HCT116 (cell line): ENCODE results near the gene TTLL7. TPM values are rescaled to one million over a fixed set of nuclear protein-coding genes. Genes with fewer than 3 reads are reported as not detected.

Source experiments
- ATAC-seq: fragments of 200-7000 bp; cut with Tn5 transposase; 2 replicates; pipeline ENCODE4 v1.9.1; 2020; ENCODE audit warnings: mild to moderate bottlenecking, moderate library complexity
- BruUV-seq: library from RNA; stranded (reverse); fragments of 400-500 nt; replicated peaks from 2 replicates; lab custom pipeline; 2021; lab: Mats Ljungman, UMichigan
- CTCF ChIA-PET: fragments of 300-600 bp; sonication (Branson Sonifier 250); formaldehyde crosslinking; loops from one replicate; lab custom pipeline; 2021; ENCODE audit warnings: antibody characterized with exemption; lab: Charles Lee
- POLR2A ChIA-PET: fragments of 300-600, 350-600 bp; sonication (Branson Sonifier 250); formaldehyde crosslinking; loops from one replicate; lab custom pipeline; 2021; ENCODE audit warnings: antibody characterized with exemption; lab: Charles Lee
- RAD21 ChIA-PET, 2 experiments: fragments of 300-600 bp; sonication (Branson Sonifier 250); formaldehyde crosslinking; loops; one replicate each; lab custom pipeline; 2023; ENCODE audit warnings: low total read pairs in 2 of 2; ENCODE audit not compliant: uncharacterized antibody in 2 of 2, unreplicated experiment in 2 of 2, low non-redundant PET in 1 of 2; lab: Charles Lee
- DNase-seq: peaks from one replicate; pipeline ENCODE4 v3.0.0-alpha.2; 2010; ENCODE audit warnings: low read depth, low spot score
- H2AFZ ChIP-seq: fragments of 200-600 bp; shearing (Covaris generic), sonication (generic); 2 replicates; pipeline ENCODE4 v1.6.1; 2017; ENCODE audit warnings: low read depth, mixed run types, mixed read lengths, antibody characterized with exemption, low read length; ENCODE audit not compliant: poor library complexity, severe bottlenecking
- H3K27ac ChIP-seq: 2 replicates; pipeline ENCODE4 v1.5.1; 2012; ENCODE audit warnings: low read depth, low read length
- H3K27me3 ChIP-seq: fragments of 200-600 bp; sonication (generic); 2 replicates; pipeline ENCODE4 v1.6.1; 2016; ENCODE audit warnings: mixed run types, low read length, mixed read lengths; ENCODE audit not compliant: insufficient read depth
- H3K36me3 ChIP-seq, 2 experiments: fragments of 200-500 bp in 1 of 2; fragments of 200-600 bp in 1 of 2; sonication (Bioruptor generic) in 1 of 2; sonication (generic) in 1 of 2; 2 replicates each; pipeline versions ENCODE4 v1.5.1 to v1.6.1; 2014 to 2016; ENCODE audit warnings: low read length in 2 of 2, inconsistent platforms in 1 of 2, mixed read lengths in 1 of 2, mixed run types in 1 of 2; ENCODE audit not compliant: insufficient read depth in 2 of 2, control insufficient read depth in 1 of 2
- H3K4me1 ChIP-seq, 2 experiments: fragments of 200-600 bp in 1 of 2; sonication (generic) in 1 of 2; 2 replicates each; pipeline versions ENCODE4 v1.5.1 to v1.6.1; 2012 to 2017; ENCODE audit warnings: low read length in 2 of 2, inconsistent platforms in 1 of 2, mild to moderate bottlenecking in 1 of 2, mixed read lengths in 1 of 2, mixed run types in 1 of 2, moderate library complexity in 1 of 2; ENCODE audit not compliant: insufficient read depth in 2 of 2, control insufficient read depth in 1 of 2
- H3K4me2 ChIP-seq: fragments of 200-600 bp; sonication (generic); 2 replicates; pipeline ENCODE4 v1.6.1; 2017; ENCODE audit warnings: mixed run types, low read length, mixed read lengths
- H3K4me3 ChIP-seq, 2 experiments: fragments of 200-600 bp in 1 of 2; sonication (generic) in 1 of 2; replicated peaks in 1 of 2; 2 replicates each; pipeline ENCODE4 v1.5.1; 2011 to 2016; ENCODE audit warnings: low read length in 2 of 2, control low read depth in 1 of 2, low read depth in 1 of 2, mild to moderate bottlenecking in 1 of 2, mixed read lengths in 1 of 2, mixed run types in 1 of 2
- H3K79me2 ChIP-seq: fragments of 200-600 bp; sonication (generic); 2 replicates; pipeline ENCODE4 v1.6.1; 2017; ENCODE audit warnings: mild to moderate bottlenecking, mixed run types, low read length, moderate library complexity, mixed read lengths; ENCODE audit not compliant: insufficient read depth
- H3K9ac ChIP-seq: fragments of 200-600 bp; sonication (generic); 2 replicates; pipeline ENCODE4 v1.6.1; 2016; ENCODE audit warnings: low read length, mixed read lengths
- H3K9me2 ChIP-seq: fragments of 200-600 bp; sonication (generic), shearing (Covaris generic); 2 replicates; pipeline ENCODE4 v1.6.1; 2017; ENCODE audit warnings: mixed run types, mild to moderate bottlenecking, moderate library complexity; ENCODE audit not compliant: insufficient read depth
- H3K9me3 ChIP-seq, 2 experiments: fragments of 200-500 bp in 1 of 2; fragments of 200-600 bp in 1 of 2; sonication (Bioruptor generic) in 1 of 2; sonication (generic) in 1 of 2; 2 replicates each; pipeline ENCODE4 v1.6.1; 2014 to 2017; ENCODE audit warnings: low read length in 2 of 2, mixed read lengths in 2 of 2, inconsistent platforms in 1 of 2, low read depth in 1 of 2, mild to moderate bottlenecking in 1 of 2, mixed run types in 1 of 2, moderate library complexity in 1 of 2; ENCODE audit not compliant: control insufficient read depth in 1 of 2, insufficient read depth in 1 of 2
- H4K20me1 ChIP-seq: fragments of 200-600 bp; sonication (generic), shearing (Covaris generic); 2 replicates; pipeline ENCODE4 v1.6.1; 2017; ENCODE audit warnings: mixed run types, mild to moderate bottlenecking, moderate library complexity; ENCODE audit not compliant: insufficient read depth
- CBX3 ChIP-seq: IDR thresholded peaks from 2 replicates; pipeline ENCODE4 v1.6.1; 2012; ENCODE audit warnings: low read depth
- CEBPB ChIP-seq: IDR thresholded peaks from 2 replicates; pipeline ENCODE4 v1.6.1; 2012; ENCODE audit warnings: low read depth
- EGR1 ChIP-seq: IDR thresholded peaks from 2 replicates; pipeline ENCODE4 v1.6.1; 2012; ENCODE audit warnings: low read depth
- ELF1 ChIP-seq: IDR thresholded peaks from 2 replicates; pipeline ENCODE4 v1.6.1; 2012; ENCODE audit warnings: low read depth, borderline replicate concordance
- EZH2phosphoT487 ChIP-seq: fragments of 200-600 bp; IDR thresholded peaks from 2 replicates; pipeline ENCODE4 v1.6.1; 2018; ENCODE audit warnings: antibody characterized with exemption, borderline replicate concordance
- JUND ChIP-seq: IDR thresholded peaks from 2 replicates; pipeline ENCODE4 v1.6.1; 2012
- MAX ChIP-seq: IDR thresholded peaks from 2 replicates; pipeline ENCODE4 v1.6.1; 2012
- POLR2A ChIP-seq: IDR thresholded peaks from 2 replicates; pipeline ENCODE4 v1.7.0; 2011; ENCODE audit warnings: borderline replicate concordance; ENCODE audit not compliant: insufficient read depth, insufficient read length; ENCODE audit errors: extremely low read depth
- POLR2AphosphoS5 ChIP-seq: IDR thresholded peaks from 2 replicates; pipeline ENCODE4 v1.6.1; 2011; ENCODE audit warnings: mild to moderate bottlenecking, low read depth, low read length, moderate library complexity
- SP1 ChIP-seq: IDR thresholded peaks from 2 replicates; pipeline ENCODE4 v1.6.1; 2012; ENCODE audit warnings: low read depth
- SRF ChIP-seq: IDR thresholded peaks from 2 replicates; pipeline ENCODE4 v1.6.1; 2012; ENCODE audit warnings: low read depth
- YY1 ChIP-seq: IDR thresholded peaks from 2 replicates; pipeline ENCODE4 v1.6.1; 2011; ENCODE audit warnings: low read length, low read depth, moderate library complexity, mild to moderate bottlenecking; ENCODE audit not compliant: insufficient replicate concordance; ENCODE audit errors: extremely low read depth
- ZBTB33 ChIP-seq: IDR thresholded peaks from 2 replicates; pipeline ENCODE4 v1.6.1; 2011; ENCODE audit warnings: mild to moderate bottlenecking, low read length, moderate library complexity; ENCODE audit not compliant: insufficient replicate concordance; ENCODE audit errors: extremely low read depth
- ZFX ChIP-seq: fragments of 450-650 bp; IDR thresholded peaks from 2 replicates; pipeline ENCODE4 v1.6.1; 2017
- intact Hi-C: fragments of 100-400 bp; cut with micrococcal nuclease; formaldehyde crosslinking; loops from 2 replicates; pipeline ENCODE4 v1.10.0; 2022
- total RNA-seq: library from RNA; stranded (reverse); gene quantifications from one replicate; pipeline ENCODE4 v1.2.1, GENCODE V29; 2021; ENCODE audit not compliant: unreplicated experiment

TTLL7 gene
- total RNA-seq, 1 experiment from 2014 or later, result 21.2 TPM

GRCh38 chr1:84013708-84014107, 14.8 kb upstream of the TTLL7 start:
- no TSS peak for BruUV-seq

GRCh38 chr1:84012018-84012417, 13.1 kb upstream of the TTLL7 start:
- no peak overlapping the region for H2AFZ ChIP-seq
- H3K36me3 ChIP-seq, result no peaks in the 10 kb centered on the region
- H3K9ac ChIP-seq, result no peak overlapping the region
- ATAC-seq (no peak), DNase-seq (no peak)
- H3K4me1 ChIP-seq, result no peaks in the 10 kb centered on the region
- no peak overlapping the region for H3K4me3 ChIP-seq
- ChIA-PET RAD21 (no interaction called here), POLR2A (no interaction called here), CTCF (no interaction called here)
- TF ChIP-seq YY1, result no peak
- TF ChIP-seq ZBTB33, result no peak
- no peak for TF ChIP-seq CBX3
- no peak for TF ChIP-seq EZH2phosphoT487
- TF ChIP-seq POLR2AphosphoS5, result no peak
- H3K9me2 ChIP-seq, result no peaks in the 10 kb centered on the region
- no peaks in the 10 kb centered on the region for H4K20me1 ChIP-seq
- no peaks in the 10 kb centered on the region for H3K27me3 ChIP-seq
- H3K9me3 ChIP-seq, result no peaks in the 10 kb centered on the region
- no peak overlapping the region for H3K4me2 ChIP-seq
- BruUV-seq, result no TSS peak
- intact Hi-C loops, result no loop called here
- H3K27ac ChIP-seq, result no peak overlapping the region
- no peaks in the 10 kb centered on the region for H3K79me2 ChIP-seq

More at GRCh38 chr1:84013708-84014107, 14.8 kb upstream of the TTLL7 start:
- Histone ChIP-seq H3K9ac (no peak overlapping the region), H4K20me1 (no peaks in the 10 kb centered on the region), H3K4me3 (no peak overlapping the region), H3K36me3 (no peaks in the 10 kb centered on the region), H3K27me3 (no peaks in the 10 kb centered on the region), H2AFZ (no peak overlapping the region), H3K4me2 (no peak overlapping the region), H3K79me2 (no peaks in the 10 kb centered on the region), H3K27ac (no peak overlapping the region), H3K4me1 (no peaks in the 10 kb centered on the region), H3K9me2 (no peaks in the 10 kb centered on the region), H3K9me3 (no peaks in the 10 kb centered on the region)
- intact Hi-C loops, result no loop called here
- CTCF ChIA-PET, result no interaction called here
- RAD21 ChIA-PET, result no interaction called here
- POLR2A ChIA-PET, result interaction anchor here (0.9 kb wide), 1 partner anchor 15 kb away, joined by 3 read pairs; the partner anchor contains the start of gene TTLL7
- no peak for TF ChIP-seq MAX
- no peak for TF ChIP-seq SRF
- TF ChIP-seq EGR1, result no peak
- TF ChIP-seq POLR2A, result no peak
- TF ChIP-seq CEBPB, result no peak
- TF ChIP-seq ZFX, result no peak
- TF ChIP-seq JUND, result no peak
- no peak for TF ChIP-seq SP1
- TF ChIP-seq ELF1, result no peak
- DNase-seq (no peak), ATAC-seq (no peak)
